Left renal cortex interstitium (tissue), 4 donors: ENCODE measurements around the gene TFAM. TPM values are rescaled to one million over a fixed set of nuclear protein-coding genes. Genes with fewer than 3 reads are reported as not detected.

Source experiments
- DNase-seq, 4 donors: peaks; one replicate each; pipeline ENCODE4 v3.0.0-alpha.2; 2013; ENCODE audit warnings: low read depth in 4 of 4, low spot score in 2 of 4, missing footprints in 1 of 4
- polyA plus RNA-seq, 4 donors: library from polyadenylated mRNA; unstranded; fragments of 120-200 nt; gene quantifications; one replicate each; pipeline ENCODE4 v1.2.1, GENCODE V29; 2013; ENCODE audit not compliant: insufficient read length in 4 of 4

Gene TFAM
- polyA plus RNA-seq, 4 donors: 68.0 to 74.8 (median 72.1) TPM

- no peak for DNase-seq
Measured at GRCh38 chr10:58431903-58432302, 46.7 kb downstream of the TFAM start.

- no peak for DNase-seq
Measured at GRCh38 chr10:58433066-58433465, 47.9 kb downstream of the TFAM start.

GRCh38 chr10:58433571-58433970 is 48.4 kb downstream of the TFAM start:
- no peak for DNase-seq

GRCh38 chr10:58435297-58435985 is 50.2 kb downstream of the TFAM start:
- no peak for DNase-seq

GRCh38 chr10:58436071-58436470 is 50.9 kb downstream of the TFAM start:
- no peak for DNase-seq

GRCh38 chr10:58438340-58438871 is 53.2 kb downstream of the TFAM start:
- DNase-seq: no peak

GRCh38 chr10:58438986-58439385 is 53.8 kb downstream of the TFAM start:
- no peak for DNase-seq

- no peak for DNase-seq
Measured at GRCh38 chr10:58439632-58440364, 54.6 kb downstream of the TFAM start.

- no peak for DNase-seq
Measured at GRCh38 chr10:58440484-58440883, 55.3 kb downstream of the TFAM start.

- no peak for DNase-seq
Measured at GRCh38 chr10:58444321-58444720, 59.1 kb downstream of the TFAM start.

- DNase-seq: no peak
Measured at GRCh38 chr10:58444876-58445275, 59.7 kb downstream of the TFAM start.

GRCh38 chr10:58448121-58448935 is 63.1 kb downstream of the TFAM start:
- DNase-seq: no peak

Other genes starting within 250 kb of the TFAM start
- 1 to 10 TPM; 6.6 to 8.6 (median 7.2) TPM for gene IPMK, start 117.5 kb upstream of the TFAM start, polyA plus RNA-seq
- 10 to 100 TPM; 48.4 to 58.0 (median 54.6) TPM for gene CISD1, start 116.2 kb upstream of the TFAM start, polyA plus RNA-seq
- gene UBE2D1, start 50.4 kb upstream of the TFAM start, polyA plus RNA-seq: 10 to 100 TPM; 33.8 to 41.8 (median 36.9) TPM
- 10 to 100 TPM; 72.5 to 84.9 (median 79.7) TPM for gene BICC1, start 127.5 kb downstream of the TFAM start, polyA plus RNA-seq